ENCODE measurements around the gene DOCK3.
"Not testable (repeated sequence)": the region's sequence is repeated elsewhere in the genome, so short reads cannot be mapped to it uniquely, and the experiment has no call there.

The DOCK3 gene

GRCh38 chr3:51354172-51354571, 679.4 kb downstream of the DOCK3 start:
- DNase-seq (ENCODE audit: insufficient read length, low spot score), result no peak
- TF ChIP-seq SPI1 (IDR thresholded peaks at IDR 0.05; ENCODE audit: low read depth, low read length), result no peak
- no peak for TF ChIP-seq POLR2A (IDR thresholded peaks at IDR 0.05; ENCODE audit: low read depth, low read length)
- TF ChIP-seq POU2F2 (IDR thresholded peaks at IDR 0.05; ENCODE audit: low read depth, low read length), result no peak
- FAIRE-seq, result no peak

GRCh38 chr3:51354731-51355615, 680.2 kb downstream of the DOCK3 start:
- DNase-seq (ENCODE audit: insufficient read length, low spot score), result no peak
- FAIRE-seq, result no peak
- TF ChIP-seq POLR2AphosphoS5 (IDR thresholded peaks at IDR 0.05; ENCODE audit: low read depth, low read length), result no peak
- no peak for TF ChIP-seq POU2F2 (IDR thresholded peaks at IDR 0.05; ENCODE audit: low read depth, low read length)
- no peak for TF ChIP-seq PAX5 (IDR thresholded peaks at IDR 0.05; ENCODE audit: insufficient read depth, low read length, severe bottlenecking)
- TF ChIP-seq SPI1 (IDR thresholded peaks at IDR 0.05; ENCODE audit: low read depth, low read length), result no peak
- no peak for TF ChIP-seq POLR2A (IDR thresholded peaks at IDR 0.05; ENCODE audit: low read depth, low read length)
- TF ChIP-seq TAF1 (IDR thresholded peaks at IDR 0.05; ENCODE audit: low read depth, low read length), result no peak

GRCh38 chr3:51355891-51356578, 681.3 kb downstream of the DOCK3 start:
- TF ChIP-seq POLR2AphosphoS5 (IDR thresholded peaks at IDR 0.05; ENCODE audit: low read depth, low read length), result no peak
- no peak for TF ChIP-seq TAF1 (IDR thresholded peaks at IDR 0.05; ENCODE audit: low read depth, low read length)
- no peak for TF ChIP-seq PAX5 (IDR thresholded peaks at IDR 0.05; ENCODE audit: insufficient read depth, low read length, severe bottlenecking)
- TF ChIP-seq POU2F2 (IDR thresholded peaks at IDR 0.05; ENCODE audit: low read depth, low read length), result no peak
- no peak for TF ChIP-seq SPI1 (IDR thresholded peaks at IDR 0.05; ENCODE audit: low read depth, low read length)
- TF ChIP-seq POLR2A (IDR thresholded peaks at IDR 0.05; ENCODE audit: low read depth, low read length), result no peak
- DNase-seq (ENCODE audit: insufficient read length, low spot score), result no peak
- FAIRE-seq, result no peak

GRCh38 chr3:51357856-51358255, 683.1 kb downstream of the DOCK3 start:
- DNase-seq (ENCODE audit: insufficient read length, low spot score) (no peak), FAIRE-seq (no peak)
- TF ChIP-seq TAF1 (IDR thresholded peaks at IDR 0.05; ENCODE audit: low read depth, low read length), result no peak
- TF ChIP-seq SPI1 (IDR thresholded peaks at IDR 0.05; ENCODE audit: low read depth, low read length), result no peak
- no peak for TF ChIP-seq PAX5 (IDR thresholded peaks at IDR 0.05; ENCODE audit: insufficient read depth, low read length, severe bottlenecking)
- TF ChIP-seq POLR2AphosphoS5 (IDR thresholded peaks at IDR 0.05; ENCODE audit: low read depth, low read length), result no peak
- no peak for TF ChIP-seq POLR2A (IDR thresholded peaks at IDR 0.05; ENCODE audit: low read depth, low read length)
- TF ChIP-seq POU2F2 (IDR thresholded peaks at IDR 0.05; ENCODE audit: low read depth, low read length), result no peak

GRCh38 chr3:51358981-51359380, 684.3 kb downstream of the DOCK3 start:
- no peak for DNase-seq (ENCODE audit: insufficient read length, low spot score)
- no peak for FAIRE-seq
- TF ChIP-seq POU2F2 (IDR thresholded peaks at IDR 0.05; ENCODE audit: low read depth, low read length) (no peak), POLR2AphosphoS5 (IDR thresholded peaks at IDR 0.05; ENCODE audit: low read depth, low read length) (no peak), TAF1 (IDR thresholded peaks at IDR 0.05; ENCODE audit: low read depth, low read length) (no peak), PAX5 (IDR thresholded peaks at IDR 0.05; ENCODE audit: insufficient read depth, low read length, severe bottlenecking) (no peak), POLR2A (IDR thresholded peaks at IDR 0.05; ENCODE audit: low read depth, low read length) (no peak), SPI1 (IDR thresholded peaks at IDR 0.05; ENCODE audit: low read depth, low read length) (no peak)

- DNase-seq (ENCODE audit: insufficient read length, low spot score) (no peak), FAIRE-seq (no peak)
- TF ChIP-seq POLR2A (IDR thresholded peaks at IDR 0.05; ENCODE audit: low read depth, low read length), result no peak
- TF ChIP-seq POU2F2 (IDR thresholded peaks at IDR 0.05; ENCODE audit: low read depth, low read length), result no peak
- no peak for TF ChIP-seq PAX5 (IDR thresholded peaks at IDR 0.05; ENCODE audit: insufficient read depth, low read length, severe bottlenecking)
- TF ChIP-seq SPI1 (IDR thresholded peaks at IDR 0.05; ENCODE audit: low read depth, low read length), result no peak
- TF ChIP-seq POLR2AphosphoS5 (IDR thresholded peaks at IDR 0.05; ENCODE audit: low read depth, low read length), result no peak
- TF ChIP-seq TAF1 (IDR thresholded peaks at IDR 0.05; ENCODE audit: low read depth, low read length), result no peak
These were observed 686.1 kb downstream of the DOCK3 start for GRCh38 chr3:51360806-51361205.

- FAIRE-seq (no peak), DNase-seq (ENCODE audit: insufficient read length, low spot score) (no peak)
- no peak for TF ChIP-seq PAX5 (IDR thresholded peaks at IDR 0.05; ENCODE audit: insufficient read depth, low read length, severe bottlenecking)
- TF ChIP-seq TAF1 (IDR thresholded peaks at IDR 0.05; ENCODE audit: low read depth, low read length), result no peak
- TF ChIP-seq POLR2AphosphoS5 (IDR thresholded peaks at IDR 0.05; ENCODE audit: low read depth, low read length), result no peak
- TF ChIP-seq POLR2A (IDR thresholded peaks at IDR 0.05; ENCODE audit: low read depth, low read length), result no peak
- TF ChIP-seq POU2F2 (IDR thresholded peaks at IDR 0.05; ENCODE audit: low read depth, low read length), result no peak
- no peak for TF ChIP-seq SPI1 (IDR thresholded peaks at IDR 0.05; ENCODE audit: low read depth, low read length)
These were observed 687.0 kb downstream of the DOCK3 start for GRCh38 chr3:51361746-51362145.

- DNase-seq (ENCODE audit: insufficient read length, low spot score) (no peak), FAIRE-seq (no peak)
These were observed 687.7 kb downstream of the DOCK3 start for GRCh38 chr3:51362476-51362875.

GRCh38 chr3:51368276-51368675, 693.5 kb downstream of the DOCK3 start:
- FAIRE-seq; DNase-seq (ENCODE audit: insufficient read length, low spot score): not testable (repeated sequence)

More at GRCh38 chr3:51362476-51362875, 687.7 kb downstream of the DOCK3 start:
- no peak for TF ChIP-seq SPI1 (IDR thresholded peaks at IDR 0.05; ENCODE audit: low read depth, low read length)
- TF ChIP-seq POLR2AphosphoS5 (IDR thresholded peaks at IDR 0.05; ENCODE audit: low read depth, low read length), result no peak
- no peak for TF ChIP-seq POLR2A (IDR thresholded peaks at IDR 0.05; ENCODE audit: low read depth, low read length)
- no peak for TF ChIP-seq PAX5 (IDR thresholded peaks at IDR 0.05; ENCODE audit: insufficient read depth, low read length, severe bottlenecking)
- TF ChIP-seq TAF1 (IDR thresholded peaks at IDR 0.05; ENCODE audit: low read depth, low read length), result no peak
- TF ChIP-seq POU2F2 (IDR thresholded peaks at IDR 0.05; ENCODE audit: low read depth, low read length), result no peak

All from GM12891 (cell line).